ENCODE data around the gene ZNF438. TPM values are rescaled to one million over a fixed set of nuclear protein-coding genes. Genes with fewer than 3 reads are reported as not detected.

ZNF438 gene
- total and polyA plus RNA-seq, 2 of the 8 experiments (the other 6 are each of a cell fraction or from before 2014, with no cell fraction given): 0.95 to 1.7 TPM

- H3K79me1 ChIP-seq (ENCODE audit: low read depth, low read length): no peaks in the 10 kb centered on the region
- TF ChIP-seq KDM4A (IDR thresholded peaks at IDR 0.05; ENCODE audit: low read depth, low read length, severe bottlenecking) (no peak), CEBPB (IDR thresholded peaks at IDR 0.05; ENCODE audit: low read depth, low read length) (no peak), SP2 (IDR thresholded peaks at IDR 0.05; ENCODE audit: low read length) (no peak)
- no peak overlapping the region for H2BK5ac ChIP-seq (ENCODE audit: low read depth, low read length)
- DNase-seq (ENCODE audit: low read depth in 1 of 2, low spot score in 2 of 2) (no peak), FAIRE-seq (no peak)
- no peak overlapping the region for H4K91ac ChIP-seq (replicated peaks; ENCODE audit: insufficient read length, low read length)
- H3K9ac ChIP-seq (replicated peaks in 1 of 4; ENCODE audit: extremely low read depth in 1 of 4, low read depth in 3 of 4, low read length in 3 of 4): no peak overlapping the region
- no peak overlapping the region for H3K4me3 ChIP-seq (ENCODE audit: extremely low read depth in 1 of 4, insufficient read depth in 2 of 4, low read depth in 3 of 4, low read length in 4 of 4)
- H3K4me1 ChIP-seq (replicated peaks in 1 of 4; ENCODE audit: control insufficient read depth in 3 of 4, insufficient read depth in 4 of 4, low read length in 3 of 4): no peaks in the 10 kb centered on the region
- no peak overlapping the region for H4K5ac ChIP-seq (ENCODE audit: insufficient read length, low read depth, low read length)
- no peak overlapping the region for H3K23ac ChIP-seq (ENCODE audit: insufficient read length)
- no peaks in the 10 kb centered on the region for H3K36me3 ChIP-seq (ENCODE audit: control insufficient read depth in 2 of 4, insufficient read depth in 4 of 4, low read length in 3 of 4)
- H3K23me2 ChIP-seq (ENCODE audit: low read depth, low read length): no peaks in the 10 kb centered on the region
- H2BK20ac ChIP-seq (ENCODE audit: low read length): no peak overlapping the region
- 92% methylated on average over 6 of the region's 6 CpGs; no CpG with 5 or more reads in 1 of the 2 experiments for WGBS, 2 experiments (ENCODE audit: extremely low coverage in 1 of 2, insufficient coverage in 1 of 2, insufficient read length in 1 of 2, insufficient replicate concordance in 2 of 2, low coverage in 1 of 2, low lambda C conversion rate in 2 of 2, missing lambda C conversion rate in 1 of 2)
- H3K14ac ChIP-seq (ENCODE audit: insufficient read length): no peak overlapping the region
- ChIA-PET CTCF (ENCODE audit: partially characterized antibody) (no interaction called here), POLR2A (ENCODE audit: partially characterized antibody) (no interaction called here)
- no peaks in the 10 kb centered on the region for H4K20me1 ChIP-seq (replicated peaks in 1 of 2; ENCODE audit: control insufficient read depth in 1 of 2, insufficient read depth in 2 of 2, low read length in 2 of 2)
- no peak overlapping the region for H2BK12ac ChIP-seq (ENCODE audit: low read depth, low read length)
- no peak overlapping the region for H4K8ac ChIP-seq (ENCODE audit: extremely low read depth, insufficient read depth, low read length)
- H3K4me2 ChIP-seq (ENCODE audit: insufficient read depth in 1 of 2, low read depth in 2 of 2, low read length in 2 of 2): no peak overlapping the region
- no peaks in the 10 kb centered on the region for H3K27me3 ChIP-seq (replicated peaks in 1 of 4; ENCODE audit: control insufficient read depth in 3 of 4, extremely low read depth in 1 of 4, insufficient read depth in 3 of 4, low read length in 3 of 4)
- no peak overlapping the region for H3K4ac ChIP-seq (replicated peaks; ENCODE audit: insufficient read length, low read depth, low read length)
- H3K9me3 ChIP-seq (ENCODE audit: insufficient read depth in 2 of 2, low read depth in 1 of 2, low read length in 1 of 2): no peaks in the 10 kb centered on the region
- no peak overlapping the region for H3K56ac ChIP-seq (replicated peaks; ENCODE audit: insufficient read length, low read depth, low read length)
- no peak overlapping the region for H2AK5ac ChIP-seq (ENCODE audit: low read depth, low read length)
- no peak overlapping the region for H2BK120ac ChIP-seq (replicated peaks; ENCODE audit: low read depth, low read length)
- H3K27ac ChIP-seq (ENCODE audit: low read depth, low read length): no peak overlapping the region
- no peaks in the 10 kb centered on the region for H3K79me2 ChIP-seq (ENCODE audit: control insufficient read depth in 1 of 2, insufficient read depth in 2 of 2, low read length in 2 of 2)
- no peak overlapping the region for H2AFZ ChIP-seq (ENCODE audit: low read length)
- no peak overlapping the region for H2BK15ac ChIP-seq (ENCODE audit: low read length)
- H3K18ac ChIP-seq (ENCODE audit: extremely low read depth, low read length): no peak overlapping the region
Measured at GRCh38 chr10:31062856-31063255, 31.2 kb upstream of the ZNF438 start.
